Choroid plexus epithelial cell (primary cell): Measurements from ENCODE around the gene ARL6IP6.

Experiments
- DNase-seq: peaks from one replicate; pipeline ENCODE4 v3.0.0-alpha.2; 2010; ENCODE audit warnings: low read depth
- H3K4me3 ChIP-seq: 2 replicates; pipeline ENCODE4 v1.5.1; 2011; ENCODE audit warnings: low read depth, mild to moderate bottlenecking, control low read depth, low read length, moderate library complexity
- CTCF ChIP-seq: conservative IDR thresholded peaks from 2 replicates; pipeline ENCODE4 v1.5.1; 2011; ENCODE audit warnings: low read depth, mild to moderate bottlenecking, control low read depth, inconsistent platforms, low read length, moderate library complexity

ARL6IP6 gene

GRCh38 chr2:152693033-152693432, 25.4 kb upstream of the ARL6IP6 start:
- no peak overlapping the region for H3K4me3 ChIP-seq
- no peak for TF ChIP-seq CTCF
- no peak for DNase-seq

- H3K4me3 ChIP-seq, result peak overlapping the region; percentile 29
- TF ChIP-seq CTCF, result no peak
- DNase-seq, result peak; percentile 89
Measured at GRCh38 chr2:152694161-152694661, 24.2 kb upstream of the ARL6IP6 start.

DNA sequence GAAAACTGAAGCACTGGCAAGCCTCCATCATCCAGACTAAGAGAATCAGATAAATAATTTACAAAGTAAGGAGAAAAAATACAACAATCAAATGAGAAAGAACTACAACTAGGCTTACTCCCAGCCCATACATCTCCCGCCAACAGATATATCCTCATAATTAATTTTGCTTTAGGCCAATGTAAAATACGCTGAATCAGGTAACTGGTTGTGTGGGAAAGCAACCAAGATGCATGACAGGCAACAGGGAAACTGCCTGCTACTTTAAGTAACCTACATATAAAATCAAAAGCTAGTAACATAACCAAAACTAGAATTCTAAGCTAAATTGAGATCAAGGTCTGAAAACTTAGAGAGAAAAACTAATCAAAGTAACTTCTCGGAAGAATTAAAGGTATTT, 22.7 kb upstream of the ARL6IP6 start:
- DNase-seq, result no peak
- no peak for TF ChIP-seq CTCF
- no peak overlapping the region for H3K4me3 ChIP-seq

DNA sequence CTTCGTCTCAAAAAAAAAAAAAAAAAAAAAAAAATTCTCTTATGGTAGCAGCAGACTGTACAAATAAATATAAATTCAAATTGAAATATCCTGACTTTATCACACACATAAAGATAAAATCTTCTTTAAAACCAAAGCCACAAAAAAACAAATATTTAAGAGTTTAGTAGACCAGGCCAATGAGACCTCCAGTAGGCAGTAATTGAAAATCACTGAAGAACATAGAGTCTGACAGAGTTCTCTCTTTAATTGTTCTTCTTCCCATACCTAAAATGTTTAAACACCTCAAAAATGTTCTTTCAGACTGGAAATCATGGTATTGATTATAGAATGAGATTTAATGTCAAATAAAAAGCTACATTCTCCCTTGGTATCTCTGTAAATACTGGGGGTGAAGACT, 21.9 kb upstream of the ARL6IP6 start:
- no peak for TF ChIP-seq CTCF
- H3K4me3 ChIP-seq, result no peak overlapping the region
- DNase-seq, result no peak

DNA sequence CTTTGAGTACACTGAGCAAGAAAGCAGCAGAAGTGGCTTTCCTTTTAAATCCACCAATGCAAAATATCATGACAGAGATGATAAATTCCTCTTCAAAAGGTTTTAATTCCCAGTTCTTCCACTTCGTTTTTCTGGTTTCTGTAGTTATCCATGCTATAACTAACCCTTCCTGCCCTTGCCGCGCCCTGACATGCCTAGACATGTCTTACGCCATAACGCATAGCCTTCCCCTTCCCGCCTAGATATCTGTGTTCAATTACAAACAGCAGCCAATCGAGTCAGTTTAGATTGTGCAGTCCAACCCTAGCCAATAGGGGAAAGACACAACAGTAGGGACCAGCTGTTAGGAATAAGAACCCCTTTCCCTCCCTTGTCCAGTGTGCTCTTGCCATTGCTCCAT, 17.2 kb upstream of the ARL6IP6 start:
- H3K4me3 ChIP-seq, result no peak overlapping the region
- TF ChIP-seq CTCF, result no peak
- DNase-seq, result no peak

DNA sequence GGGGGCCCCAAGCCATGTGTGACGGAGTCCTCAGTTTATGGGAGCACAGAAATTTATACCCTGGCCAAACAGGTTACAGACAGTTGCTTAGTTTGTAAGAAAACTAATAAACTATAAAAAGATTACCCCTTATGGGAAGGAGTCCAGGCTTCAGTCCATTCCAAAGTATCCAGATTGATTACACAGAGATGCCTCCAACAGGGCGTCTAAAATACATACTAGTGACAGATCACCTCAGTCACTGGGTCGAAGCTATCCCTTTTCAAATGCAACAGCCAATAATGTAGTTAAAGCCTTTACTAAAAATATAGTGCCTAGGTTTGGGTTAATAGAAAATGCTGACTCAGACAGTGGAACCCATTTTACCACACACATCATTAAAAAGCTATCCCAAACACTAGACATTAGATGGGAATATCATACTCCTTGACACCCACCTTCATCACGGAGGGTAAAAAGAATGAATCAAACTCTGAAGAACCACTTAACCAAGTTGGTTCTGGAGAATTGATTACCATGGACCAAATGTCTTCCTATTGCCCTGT, 11.9 kb upstream of the ARL6IP6 start:
- no peak overlapping the region for H3K4me3 ChIP-seq
- no peak for TF ChIP-seq CTCF
- no peak for DNase-seq

DNA sequence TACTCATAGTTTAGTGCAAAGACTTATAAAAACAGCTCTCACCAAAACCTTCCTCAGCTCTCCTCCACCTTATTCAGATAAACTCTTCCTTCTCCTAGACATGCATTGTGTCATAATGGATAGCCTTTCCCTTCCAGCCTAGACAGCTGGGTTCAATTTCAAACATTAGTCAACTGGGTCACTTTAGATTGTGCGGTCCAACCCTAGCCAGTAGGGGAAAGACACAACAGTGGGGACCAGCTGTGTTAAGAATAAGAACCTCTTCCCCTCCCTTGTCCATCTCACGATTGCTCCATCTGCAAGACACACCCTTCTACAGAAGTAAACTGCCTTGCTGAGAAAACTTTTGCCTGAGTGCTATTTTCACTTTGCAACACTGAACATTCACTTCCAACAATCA, 9.7 kb upstream of the ARL6IP6 start:
- TF ChIP-seq CTCF, result no peak
- no peak overlapping the region for H3K4me3 ChIP-seq

More for the DNA sequence above, 9.7 kb upstream of the ARL6IP6 start:
- DNase-seq, result no peak
